ENCODE data around the gene SCN1A. TPM values are rescaled to one million over a fixed set of nuclear protein-coding genes. Genes with fewer than 3 reads are reported as not detected.

Gene SCN1A
- total and polyA plus RNA-seq, 10 of the 15 experiments (the other 5 are each of a cell fraction or from before 2014, with no cell fraction given), result not detected

GRCh38 chr2:166074430-166074829 lies 53.4 kb downstream of the SCN1A start:
- Histone ChIP-seq H3K4me2 (ENCODE audit: control insufficient read depth, insufficient read depth) (no peak overlapping the region), H3K9ac (ENCODE audit: control insufficient read depth, insufficient read depth, low read length) (no peak overlapping the region), H3K36me3 (ENCODE audit: control insufficient read depth in 2 of 2, insufficient read depth in 2 of 2, low read length in 1 of 2) (no peaks in the 10 kb centered on the region), H3K9me3 (replicated peaks; ENCODE audit: control insufficient read depth, insufficient read depth, low read length) (no peaks in the 10 kb centered on the region), H3K79me2 (ENCODE audit: control insufficient read depth, insufficient read depth, low read length) (no peaks in the 10 kb centered on the region), H3K27me3 (replicated peaks in 1 of 2; ENCODE audit: control insufficient read depth in 2 of 2, insufficient read depth in 2 of 2, low read length in 1 of 2) (no peaks in the 10 kb centered on the region), H4K20me1 (ENCODE audit: control insufficient read depth, insufficient read depth) (no peaks in the 10 kb centered on the region), H2AFZ (ENCODE audit: control insufficient read depth, low read depth, low read length) (no peak overlapping the region), H3K4me3 (no peak overlapping the region), H3K27ac (ENCODE audit: control insufficient read depth, insufficient read depth) (no peak overlapping the region), H3K4me1 (ENCODE audit: control insufficient read depth, insufficient read depth, low read length) (no peaks in the 10 kb centered on the region)
- ATAC-seq (no peak), DNase-seq (ENCODE audit: low read depth, low spot score) (no peak), FAIRE-seq (no peak)
- CTCF ChIA-PET, result interaction anchor here (1.6 kb wide), 2 partner anchors 15 to 17 kb away, joined by 4 to 8 read pairs; no protein-coding TSS in a partner anchor
- BruUV-seq (replicated peaks), result no TSS peak
- 30% methylated on average over 2 of the region's 2 CpGs for WGBS (ENCODE audit: insufficient coverage, insufficient replicate concordance, low lambda C conversion rate, missing lambda C conversion rate)
- in situ Hi-C loops (cut with MboI) (no loop called here), intact Hi-C loops (cut with micrococcal nuclease; ENCODE audit: unreplicated experiment) (no loop called here)
- RAD21 ChIA-PET (ENCODE audit: unreplicated experiment), result no interaction called here
- POLR2A ChIA-PET, result no interaction called here
- SMC1A ChIA-PET (ENCODE audit: uncharacterized antibody, unreplicated experiment), result no interaction called here
- TF ChIP-seq ZNF687 (IDR thresholded peaks at IDR 0.05), result no peak
- no peak for TF ChIP-seq TCF7 (IDR thresholded peaks at IDR 0.05; ENCODE audit: borderline replicate concordance)
- no peak for TF ChIP-seq ATF2 (IDR thresholded peaks at IDR 0.05; ENCODE audit: low read length)
- TF ChIP-seq E2F8 (IDR thresholded peaks at IDR 0.05; ENCODE audit: low read depth, partially characterized antibody), result no peak
- no peak for TF ChIP-seq EGR1 (IDR thresholded peaks at IDR 0.05; ENCODE audit: borderline replicate concordance in 1 of 2, low read depth in 2 of 2, low read length in 2 of 2)
- TF ChIP-seq TARDBP (IDR thresholded peaks at IDR 0.05; ENCODE audit: borderline replicate concordance), result no peak
- TF ChIP-seq, protein P1, sequence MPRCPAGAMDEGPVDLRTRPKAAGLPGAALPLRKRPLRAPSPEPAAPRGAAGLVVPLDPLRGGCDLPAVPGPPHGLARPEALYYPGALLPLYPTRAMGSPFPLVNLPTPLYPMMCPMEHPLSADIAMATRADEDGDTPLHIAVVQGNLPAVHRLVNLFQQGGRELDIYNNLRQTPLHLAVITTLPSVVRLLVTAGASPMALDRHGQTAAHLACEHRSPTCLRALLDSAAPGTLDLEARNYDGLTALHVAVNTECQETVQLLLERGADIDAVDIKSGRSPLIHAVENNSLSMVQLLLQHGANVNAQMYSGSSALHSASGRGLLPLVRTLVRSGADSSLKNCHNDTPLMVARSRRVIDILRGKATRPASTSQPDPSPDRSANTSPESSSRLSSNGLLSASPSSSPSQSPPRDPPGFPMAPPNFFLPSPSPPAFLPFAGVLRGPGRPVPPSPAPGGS (IDR thresholded peaks at IDR 0.05; ENCODE audit: borderline replicate concordance, insufficient read depth, low read depth, low read length, poor library complexity, severe bottlenecking), result no peak
- no peak for TF ChIP-seq PAX5 (IDR thresholded peaks at IDR 0.05; ENCODE audit: borderline replicate concordance, low read depth, low read length)
- no peak for TF ChIP-seq POU2F2 (IDR thresholded peaks at IDR 0.05; ENCODE audit: borderline replicate concordance, low read depth, low read length)
- TF ChIP-seq SPI1 (IDR thresholded peaks at IDR 0.05; ENCODE audit: borderline replicate concordance, insufficient read depth, low read depth, low read length), result no peak
- no peak for TF ChIP-seq CEBPB (IDR thresholded peaks at IDR 0.05; ENCODE audit: borderline replicate concordance in 1 of 2, low read depth in 2 of 2, low read length in 2 of 2)
- TF ChIP-seq BACH1 (IDR thresholded peaks at IDR 0.05; ENCODE audit: borderline replicate concordance), result no peak
- TF ChIP-seq SIN3A (IDR thresholded peaks at IDR 0.05; ENCODE audit: low read depth, low read length), result no peak
- no peak for TF ChIP-seq KLF5 (IDR thresholded peaks at IDR 0.05; ENCODE audit: partially characterized antibody)
- no peak for TF ChIP-seq CREB1 (IDR thresholded peaks at IDR 0.05; ENCODE audit: low read depth)
- TF ChIP-seq IRF4 (IDR thresholded peaks at IDR 0.05; ENCODE audit: low read depth, low read length), result no peak

All from GM12878 (cell line).